ENCODE measurements around the gene NSD1. TPM values are rescaled to one million over a fixed set of nuclear protein-coding genes. Genes with fewer than 3 reads are reported as not detected.

The NSD1 gene
- total RNA-seq, 1 donor, result 53.2 TPM

DNA sequence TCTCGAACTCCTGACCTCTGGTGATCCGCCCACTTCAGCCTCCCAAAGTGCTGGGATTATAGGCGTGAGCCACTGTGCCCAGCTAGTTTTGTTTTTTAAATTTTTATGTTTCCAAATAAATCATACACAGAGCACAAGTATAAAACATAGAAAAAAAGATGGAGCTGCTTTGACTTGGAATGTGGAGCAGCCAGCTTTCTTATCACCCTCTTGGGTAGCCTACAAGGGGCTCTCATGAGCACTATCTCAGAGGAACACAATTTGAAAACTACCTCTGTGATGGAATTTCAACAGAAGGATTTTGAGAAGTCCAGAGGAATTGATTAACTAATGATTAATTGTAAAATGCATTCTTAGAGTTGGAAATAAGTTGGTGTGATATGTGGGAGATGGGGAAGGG is 45.9 kb downstream of the NSD1 start:
- H3K27ac ChIP-seq (ENCODE audit: low read depth, low read length), result no peak overlapping the region
- no peaks in the 10 kb centered on the region for H3K27me3 ChIP-seq (ENCODE audit: insufficient read depth, low read length)
- DNase-seq (ENCODE audit: insufficient read length, low spot score, missing footprints), result no peak
- H3K36me3 ChIP-seq (ENCODE audit: insufficient read depth, low read length), result peaks cover 16% of the 10 kb centered on the region
- H3K9me3 ChIP-seq (ENCODE audit: low read depth, low read length), result no peaks in the 10 kb centered on the region
- TF ChIP-seq, protein P1, sequence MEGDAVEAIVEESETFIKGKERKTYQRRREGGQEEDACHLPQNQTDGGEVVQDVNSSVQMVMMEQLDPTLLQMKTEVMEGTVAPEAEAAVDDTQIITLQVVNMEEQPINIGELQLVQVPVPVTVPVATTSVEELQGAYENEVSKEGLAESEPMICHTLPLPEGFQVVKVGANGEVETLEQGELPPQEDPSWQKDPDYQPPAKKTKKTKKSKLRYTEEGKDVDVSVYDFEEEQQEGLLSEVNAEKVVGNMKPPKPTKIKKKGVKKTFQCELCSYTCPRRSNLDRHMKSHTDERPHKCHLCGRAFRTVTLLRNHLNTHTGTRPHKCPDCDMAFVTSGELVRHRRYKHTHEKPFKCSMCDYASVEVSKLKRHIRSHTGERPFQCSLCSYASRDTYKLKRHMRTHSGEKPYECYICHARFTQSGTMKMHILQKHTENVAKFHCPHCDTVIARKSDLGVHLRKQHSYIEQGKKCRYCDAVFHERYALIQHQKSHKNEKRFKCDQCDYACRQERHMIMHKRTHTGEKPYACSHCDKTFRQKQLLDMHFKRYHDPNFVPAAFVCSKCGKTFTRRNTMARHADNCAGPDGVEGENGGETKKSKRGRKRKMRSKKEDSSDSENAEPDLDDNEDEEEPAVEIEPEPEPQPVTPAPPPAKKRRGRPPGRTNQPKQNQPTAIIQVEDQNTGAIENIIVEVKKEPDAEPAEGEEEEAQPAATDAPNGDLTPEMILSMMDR (IDR thresholded peaks at IDR 0.05; ENCODE audit: extremely low read depth, low read depth, low read length), result no peak
- H3K4me3 ChIP-seq (ENCODE audit: insufficient read depth, low read length), result no peak overlapping the region
- H3K4me1 ChIP-seq (ENCODE audit: insufficient read depth, low read length), result no peaks in the 10 kb centered on the region
- H2AFZ ChIP-seq (ENCODE audit: low read length), result no peak overlapping the region
- no peak overlapping the region for H3K4me2 ChIP-seq (ENCODE audit: insufficient read depth, low read length)
- H4K20me1 ChIP-seq (ENCODE audit: insufficient read depth, low read length), result peaks cover 18% of the 10 kb centered on the region
- peaks cover 89% of the 10 kb centered on the region for H3K79me2 ChIP-seq (ENCODE audit: insufficient read depth, low read length)

DNA sequence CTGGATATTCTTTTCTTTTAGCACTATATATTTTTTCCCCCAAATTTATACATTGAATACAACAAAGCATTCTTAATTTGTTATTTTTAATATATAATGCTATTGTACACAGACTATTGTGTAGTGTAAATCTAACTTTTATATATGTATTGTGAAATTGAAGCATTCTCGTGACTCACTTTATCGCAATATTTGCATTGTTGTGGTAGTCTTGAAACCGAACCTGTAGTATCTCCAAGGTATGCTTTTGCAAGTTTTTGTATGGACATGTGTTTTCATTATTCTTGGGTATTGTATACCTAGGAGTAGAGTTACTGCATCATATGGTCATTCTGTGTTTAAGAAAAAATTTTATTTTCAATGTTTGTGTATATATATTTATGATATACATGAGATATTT is 49.6 kb downstream of the NSD1 start:
- peaks cover 8% of the 10 kb centered on the region for H3K36me3 ChIP-seq (ENCODE audit: insufficient read depth, low read length)
- H3K27ac ChIP-seq (ENCODE audit: low read depth, low read length), result no peak overlapping the region
- H4K20me1 ChIP-seq (ENCODE audit: insufficient read depth, low read length), result peaks cover 29% of the 10 kb centered on the region
- no peaks in the 10 kb centered on the region for H3K4me1 ChIP-seq (ENCODE audit: insufficient read depth, low read length)
- no peak overlapping the region for H3K4me3 ChIP-seq (ENCODE audit: insufficient read depth, low read length)
- H2AFZ ChIP-seq (ENCODE audit: low read length), result no peak overlapping the region
- no peaks in the 10 kb centered on the region for H3K9me3 ChIP-seq (ENCODE audit: low read depth, low read length)
- TF ChIP-seq, protein P1 (IDR thresholded peaks at IDR 0.05; ENCODE audit: extremely low read depth, low read depth, low read length), result no peak
- no peak overlapping the region for H3K4me2 ChIP-seq (ENCODE audit: insufficient read depth, low read length)
- H3K79me2 ChIP-seq (ENCODE audit: insufficient read depth, low read length), result peaks cover 86% of the 10 kb centered on the region
- no peak for DNase-seq (ENCODE audit: insufficient read length, low spot score, missing footprints)
- H3K27me3 ChIP-seq (ENCODE audit: insufficient read depth, low read length), result no peaks in the 10 kb centered on the region

DNA sequence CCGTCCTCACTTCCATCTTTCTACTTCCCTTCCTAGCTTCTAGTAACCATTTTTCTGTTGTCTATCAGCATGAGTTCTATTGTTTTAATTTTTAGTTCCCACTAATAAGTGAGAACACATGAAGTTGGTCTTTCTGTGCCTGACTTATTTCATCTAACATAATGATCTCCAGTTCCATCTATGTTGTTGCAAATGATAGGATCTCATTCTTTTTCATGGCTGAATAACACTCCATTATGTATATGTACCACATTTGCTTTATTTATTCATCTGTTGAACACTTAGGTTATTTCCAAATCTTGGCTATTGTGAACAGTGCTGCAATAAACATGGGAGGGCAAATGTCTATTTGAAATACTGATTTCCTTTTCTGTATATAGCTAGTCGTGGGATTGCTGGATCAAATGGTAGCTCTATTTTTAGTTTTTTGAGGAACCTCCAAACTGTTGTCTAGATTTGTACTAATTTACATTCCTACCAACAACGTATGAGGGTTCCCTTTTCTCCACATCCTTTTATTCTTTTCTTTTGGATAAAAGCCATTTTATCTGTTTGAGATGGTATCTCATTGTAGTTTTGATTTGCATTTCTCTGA is 50.3 kb downstream of the NSD1 start:
- DNase-seq (ENCODE audit: insufficient read length, low spot score, missing footprints), result no peak
- H3K36me3 ChIP-seq (ENCODE audit: insufficient read depth, low read length), result peaks cover 8% of the 10 kb centered on the region
- H3K27me3 ChIP-seq (ENCODE audit: insufficient read depth, low read length), result no peaks in the 10 kb centered on the region
- H3K4me1 ChIP-seq (ENCODE audit: insufficient read depth, low read length), result no peaks in the 10 kb centered on the region
- TF ChIP-seq, protein P1 (IDR thresholded peaks at IDR 0.05; ENCODE audit: extremely low read depth, low read depth, low read length), result no peak
- no peak overlapping the region for H2AFZ ChIP-seq (ENCODE audit: low read length)
- H3K9me3 ChIP-seq (ENCODE audit: low read depth, low read length), result no peaks in the 10 kb centered on the region
- H3K27ac ChIP-seq (ENCODE audit: low read depth, low read length), result no peak overlapping the region
- H4K20me1 ChIP-seq (ENCODE audit: insufficient read depth, low read length), result peaks cover 27% of the 10 kb centered on the region
- H3K79me2 ChIP-seq (ENCODE audit: insufficient read depth, low read length), result peaks cover 86% of the 10 kb centered on the region
- H3K4me3 ChIP-seq (ENCODE audit: insufficient read depth, low read length), result no peak overlapping the region
- H3K4me2 ChIP-seq (ENCODE audit: insufficient read depth, low read length), result no peak overlapping the region

DNA sequence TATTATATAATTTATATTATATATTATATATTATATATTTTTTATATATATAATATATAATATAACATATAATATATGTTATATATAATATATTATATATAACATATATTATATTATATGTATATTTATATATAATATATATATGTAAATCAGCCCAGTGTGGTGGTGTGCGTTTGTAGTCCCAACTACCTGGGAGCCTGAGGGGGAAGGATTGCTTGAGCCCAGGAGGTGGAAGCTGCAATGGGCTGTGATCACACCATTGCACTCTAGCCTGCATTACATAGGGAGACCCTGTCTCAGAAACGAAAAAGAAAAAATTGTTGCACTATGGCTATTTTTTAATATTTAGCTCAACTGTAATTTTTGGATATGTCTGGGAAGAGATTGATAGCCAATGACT is 52.4 kb downstream of the NSD1 start:
- no peak overlapping the region for H3K4me2 ChIP-seq (ENCODE audit: insufficient read depth, low read length)
- H3K9me3 ChIP-seq (ENCODE audit: low read depth, low read length), result no peaks in the 10 kb centered on the region
- peaks cover 26% of the 10 kb centered on the region for H4K20me1 ChIP-seq (ENCODE audit: insufficient read depth, low read length)
- H3K36me3 ChIP-seq (ENCODE audit: insufficient read depth, low read length), result peaks cover 7% of the 10 kb centered on the region
- H2AFZ ChIP-seq (ENCODE audit: low read length), result no peak overlapping the region
- H3K4me1 ChIP-seq (ENCODE audit: insufficient read depth, low read length), result no peaks in the 10 kb centered on the region
- no peak overlapping the region for H3K4me3 ChIP-seq (ENCODE audit: insufficient read depth, low read length)
- no peak for DNase-seq (ENCODE audit: insufficient read length, low spot score, missing footprints)
- H3K27me3 ChIP-seq (ENCODE audit: insufficient read depth, low read length), result no peaks in the 10 kb centered on the region
- no peak overlapping the region for H3K27ac ChIP-seq (ENCODE audit: low read depth, low read length)
- peaks cover 88% of the 10 kb centered on the region for H3K79me2 ChIP-seq (ENCODE audit: insufficient read depth, low read length)
- TF ChIP-seq, protein P1 (IDR thresholded peaks at IDR 0.05; ENCODE audit: extremely low read depth, low read depth, low read length), result no peak

Measured in osteoblast (primary cell).